Kidney epithelial cell (primary cell): ENCODE measurements around the gene OMG. TPM values are rescaled to one million over a fixed set of nuclear protein-coding genes. Genes with fewer than 3 reads are reported as not detected.
"Not testable (repeated sequence)": the region's sequence is repeated elsewhere in the genome, so short reads cannot be mapped to it uniquely, and the experiment has no call there.

Source experiments
- DNase-seq: peaks from one replicate; pipeline ENCODE4 v3.0.0-alpha.2; 2010; ENCODE audit warnings: low read depth
- H3K27me3 ChIP-seq: 2 replicates; pipeline ENCODE4 v1.6.0; 2011; ENCODE audit warnings: low read length; ENCODE audit not compliant: control insufficient read depth, insufficient read depth
- H3K36me3 ChIP-seq: 2 replicates; pipeline ENCODE4 v1.5.1; 2011; ENCODE audit warnings: low read length; ENCODE audit not compliant: control insufficient read depth, insufficient read depth
- H3K4me3 ChIP-seq: 2 replicates; pipeline ENCODE4 v1.5.1; 2011; ENCODE audit warnings: low read depth, mild to moderate bottlenecking, control low read depth, low read length
- total RNA-seq: library from RNA; depleted of rRNA; stranded (reverse); fragments of >200 nt; gene quantifications from 2 replicates; pipeline ENCODE4 v1.2.3, GENCODE V29; 2015
- TF ChIP-seq, protein P1 (sequence below): IDR thresholded peaks from 2 replicates; pipeline ENCODE4 v1.5.1; 2011; ENCODE audit warnings: mild to moderate bottlenecking, moderate library complexity, low read length, control low read depth, inconsistent platforms; ENCODE audit not compliant: insufficient read depth, poor library complexity, severe bottlenecking

Gene OMG
- total RNA-seq, 1 donor from 2014 or later, result not detected

DNA sequence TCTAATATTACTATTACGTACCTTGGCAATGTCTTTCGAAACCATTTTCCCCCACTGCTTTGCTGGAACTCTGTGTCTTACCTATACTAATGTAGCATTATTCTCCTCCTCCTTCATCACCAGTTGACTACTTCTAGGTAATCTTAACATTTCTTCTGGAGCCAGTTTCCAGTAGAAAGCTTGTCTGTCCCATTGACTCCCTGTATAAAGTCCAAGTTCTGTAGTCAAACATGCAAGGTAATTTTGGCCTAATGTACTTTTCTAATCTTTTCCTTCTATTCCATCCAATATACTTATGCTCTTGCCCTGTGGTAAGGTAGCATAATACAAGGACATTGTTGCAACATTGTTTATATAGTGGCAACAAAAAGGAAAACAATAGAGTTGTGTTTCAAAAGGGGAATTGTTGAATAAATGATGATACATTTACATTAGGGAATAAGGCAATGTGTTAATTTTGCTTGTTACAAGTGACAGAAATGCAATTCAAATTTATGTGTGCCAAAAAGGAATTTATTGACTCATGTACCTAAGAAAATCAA lies 27.9 kb downstream of the OMG start:
- TF ChIP-seq, protein P1, sequence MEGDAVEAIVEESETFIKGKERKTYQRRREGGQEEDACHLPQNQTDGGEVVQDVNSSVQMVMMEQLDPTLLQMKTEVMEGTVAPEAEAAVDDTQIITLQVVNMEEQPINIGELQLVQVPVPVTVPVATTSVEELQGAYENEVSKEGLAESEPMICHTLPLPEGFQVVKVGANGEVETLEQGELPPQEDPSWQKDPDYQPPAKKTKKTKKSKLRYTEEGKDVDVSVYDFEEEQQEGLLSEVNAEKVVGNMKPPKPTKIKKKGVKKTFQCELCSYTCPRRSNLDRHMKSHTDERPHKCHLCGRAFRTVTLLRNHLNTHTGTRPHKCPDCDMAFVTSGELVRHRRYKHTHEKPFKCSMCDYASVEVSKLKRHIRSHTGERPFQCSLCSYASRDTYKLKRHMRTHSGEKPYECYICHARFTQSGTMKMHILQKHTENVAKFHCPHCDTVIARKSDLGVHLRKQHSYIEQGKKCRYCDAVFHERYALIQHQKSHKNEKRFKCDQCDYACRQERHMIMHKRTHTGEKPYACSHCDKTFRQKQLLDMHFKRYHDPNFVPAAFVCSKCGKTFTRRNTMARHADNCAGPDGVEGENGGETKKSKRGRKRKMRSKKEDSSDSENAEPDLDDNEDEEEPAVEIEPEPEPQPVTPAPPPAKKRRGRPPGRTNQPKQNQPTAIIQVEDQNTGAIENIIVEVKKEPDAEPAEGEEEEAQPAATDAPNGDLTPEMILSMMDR, result no peak
- DNase-seq, result no peak
- Histone ChIP-seq H3K4me3 (no peak overlapping the region), H3K36me3 (no peaks in the 10 kb centered on the region), H3K27me3 (no peaks in the 10 kb centered on the region)

DNA sequence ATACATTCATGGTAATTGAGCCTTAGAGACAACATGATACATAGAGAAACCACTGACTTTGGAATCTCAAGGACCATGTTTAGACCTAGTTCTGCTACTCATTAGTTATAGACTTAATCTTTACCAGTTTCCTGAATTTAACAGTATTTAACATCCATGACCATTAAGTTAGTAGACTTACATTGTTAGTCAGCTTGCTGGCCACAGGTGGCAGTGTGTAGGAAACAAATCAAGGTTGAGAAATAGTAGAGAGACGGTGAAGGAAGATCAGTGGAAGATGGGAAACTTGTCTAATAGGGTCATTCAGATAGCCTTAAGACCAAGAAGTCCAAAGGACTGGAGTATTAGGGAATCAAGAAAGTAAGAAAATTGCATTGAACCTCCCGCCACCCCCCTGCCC lies 31.0 kb downstream of the OMG start:
- H3K36me3 ChIP-seq, result no peaks in the 10 kb centered on the region
- H3K4me3 ChIP-seq, result no peak overlapping the region
- TF ChIP-seq, protein P1, result peak; percentile 7
- H3K27me3 ChIP-seq, result no peaks in the 10 kb centered on the region
- DNase-seq, result no peak

- H3K27me3 ChIP-seq, DNase-seq, H3K36me3 ChIP-seq, H3K4me3 ChIP-seq: not testable (repeated sequence)
These were observed 34.1 kb downstream of the OMG start for GRCh38 chr17:31262923-31263322.

- no peaks in the 10 kb centered on the region for H3K36me3 ChIP-seq
- no peak for DNase-seq
- no peaks in the 10 kb centered on the region for H3K27me3 ChIP-seq
- H3K4me3 ChIP-seq, result no peak overlapping the region
- TF ChIP-seq, protein P1, result no peak
These were observed 35.4 kb downstream of the OMG start for GRCh38 chr17:31261601-31262000.

GRCh38 chr17:31260151-31260550 lies 36.9 kb downstream of the OMG start:
- Histone ChIP-seq H3K36me3 (no peaks in the 10 kb centered on the region), H3K27me3 (no peaks in the 10 kb centered on the region), H3K4me3 (no peak overlapping the region)
- TF ChIP-seq, protein P1, result no peak
- DNase-seq, result no peak

- TF ChIP-seq, protein P1, result no peak
- no peak for DNase-seq
- Histone ChIP-seq H3K36me3 (no peaks in the 10 kb centered on the region), H3K27me3 (no peaks in the 10 kb centered on the region), H3K4me3 (no peak overlapping the region)
These were observed 40.1 kb downstream of the OMG start for GRCh38 chr17:31256936-31257335.
